ENCODE results near the gene MGARP. TPM values are rescaled to one million over a fixed set of nuclear protein-coding genes. Genes with fewer than 3 reads are reported as not detected.
A peak's percentile ranks its signal among the peaks of the same experiment; 100 is the strongest.

Gene MGARP
- total RNA-seq, 1 donor from 2014 or later, result 2.5 TPM

- no peaks in the 10 kb centered on the region for H3K36me3 Mint-ChIP-seq
- Histone ChIP-seq H3K27me3 (no peaks in the 10 kb centered on the region), H3K4me3 (no peak overlapping the region), H2AFZ (replicated peaks) (no peak overlapping the region), H3K9me3 (ENCODE audit: low read depth) (no peaks in the 10 kb centered on the region), H3K4me1 (peaks cover 14% of the 10 kb centered on the region), H3K9ac (no peak overlapping the region), H4K20me1 (ENCODE audit: low read depth) (no peaks in the 10 kb centered on the region), H3K36me3 (no peaks in the 10 kb centered on the region), H3K79me2 (ENCODE audit: low read depth) (no peaks in the 10 kb centered on the region), H3F3A (ENCODE audit: low read depth) (no peaks in the 10 kb centered on the region), H3K27ac (no peak overlapping the region), H3K4me2 (no peak overlapping the region)
- TF ChIP-seq CTCF (IDR thresholded peaks at IDR 0.05) (no peak), EZH2phosphoT487 (IDR thresholded peaks at IDR 0.05) (no peak), EZH2 (IDR thresholded peaks at IDR 0.05) (no peak)
- peaks cover 10% of the 10 kb centered on the region for H3K4me1 Mint-ChIP-seq
- peaks cover 3% of the 10 kb centered on the region for H3K27me3 Mint-ChIP-seq (ENCODE audit: insufficient read depth, low read depth)
- no peak overlapping the region for H3K4me3 Mint-ChIP-seq
- no peak overlapping the region for H3K27ac Mint-ChIP-seq
- H3K9me3 Mint-ChIP-seq, result peaks cover 2% of the 10 kb centered on the region
- DNase-seq (ENCODE audit: low spot score), result no peak
Observed at GRCh38 chr4:139242511-139243051, 37.4 kb downstream of the MGARP start.

- Histone ChIP-seq H2AFZ (replicated peaks) (peak overlapping the region; percentile 63), H3K79me2 (ENCODE audit: low read depth) (no peaks in the 10 kb centered on the region), H3K36me3 (no peaks in the 10 kb centered on the region), H3K27me3 (no peaks in the 10 kb centered on the region), H3K9me3 (ENCODE audit: low read depth) (no peaks in the 10 kb centered on the region), H3K4me2 (peak overlapping the region; percentile 37), H4K20me1 (ENCODE audit: low read depth) (no peaks in the 10 kb centered on the region), H3K4me1 (peaks cover 14% of the 10 kb centered on the region), H3K4me3 (no peak overlapping the region), H3K9ac (no peak overlapping the region), H3K27ac (no peak overlapping the region), H3F3A (ENCODE audit: low read depth) (peaks cover 3% of the 10 kb centered on the region)
- no peaks in the 10 kb centered on the region for H3K36me3 Mint-ChIP-seq
- TF ChIP-seq EZH2phosphoT487 (IDR thresholded peaks at IDR 0.05), result no peak
- no peak for TF ChIP-seq EZH2 (IDR thresholded peaks at IDR 0.05)
- peak; percentile 1 for TF ChIP-seq CTCF (IDR thresholded peaks at IDR 0.05)
- H3K9me3 Mint-ChIP-seq, result peaks cover 2% of the 10 kb centered on the region
- DNase-seq (ENCODE audit: low spot score), result no peak
- H3K4me1 Mint-ChIP-seq, result peaks cover 10% of the 10 kb centered on the region
- no peak overlapping the region for H3K27ac Mint-ChIP-seq
- no peak overlapping the region for H3K4me3 Mint-ChIP-seq
- H3K27me3 Mint-ChIP-seq (ENCODE audit: insufficient read depth, low read depth), result peaks cover 3% of the 10 kb centered on the region
Observed at GRCh38 chr4:139241784-139242151, 38.3 kb downstream of the MGARP start.

- peaks cover 14% of the 10 kb centered on the region for H3K4me1 ChIP-seq
- no peaks in the 10 kb centered on the region for H4K20me1 ChIP-seq (ENCODE audit: low read depth)
- H3K9me3 ChIP-seq (ENCODE audit: low read depth), result no peaks in the 10 kb centered on the region
- no peaks in the 10 kb centered on the region for H3K27me3 ChIP-seq
- H3K4me3 ChIP-seq, result no peak overlapping the region
- TF ChIP-seq CTCF (IDR thresholded peaks at IDR 0.05) (peak; percentile 4), EZH2phosphoT487 (IDR thresholded peaks at IDR 0.05) (no peak)
- Mint-ChIP-seq H3K27me3 (ENCODE audit: insufficient read depth, low read depth) (peaks cover 3% of the 10 kb centered on the region), H3K27ac (no peak overlapping the region), H3K36me3 (no peaks in the 10 kb centered on the region), H3K9me3 (peaks cover 2% of the 10 kb centered on the region), H3K4me3 (no peak overlapping the region), H3K4me1 (peaks cover 10% of the 10 kb centered on the region)
- no peaks in the 10 kb centered on the region for H3K79me2 ChIP-seq (ENCODE audit: low read depth)
- H3K9ac ChIP-seq, result no peak overlapping the region
- DNase-seq (ENCODE audit: low spot score), result peak; percentile 53
- H3K27ac ChIP-seq, result no peak overlapping the region
- H3K36me3 ChIP-seq, result no peaks in the 10 kb centered on the region
- H3K4me2 ChIP-seq, result peak overlapping the region; percentile 37
- H2AFZ ChIP-seq (replicated peaks), result peak overlapping the region; percentile 63
- H3F3A ChIP-seq (ENCODE audit: low read depth), result peaks cover 3% of the 10 kb centered on the region
Observed at GRCh38 chr4:139241086-139241783, 38.8 kb downstream of the MGARP start.

All from neural progenitor cell (in vitro differentiated cells).